HepG2 (cell line): ENCODE measurements around the gene CLHC1. TPM values are rescaled to one million over a fixed set of nuclear protein-coding genes. Genes with fewer than 3 reads are reported as not detected.

ENCODE experiments used
- BHLHE40 ChIP-seq: IDR thresholded peaks from 2 replicates; pipeline ENCODE4 v1.6.1; 2011; ENCODE audit warnings: low read length, improper control_type of control experiment
- GLMP ChIP-seq: sonication (generic); formaldehyde crosslinking; IDR thresholded peaks from 2 replicates; pipeline ENCODE4 v1.9.0; 2021; ENCODE audit warnings: missing genetic modification reagents, mild to moderate bottlenecking, borderline replicate concordance
- HCFC1 ChIP-seq: fragments of 150-350 bp; IDR thresholded peaks from 2 replicates; pipeline ENCODE4 v1.6.1; 2014; ENCODE audit warnings: low read depth, low read length
- HNRNPL ChIP-seq: fragments of 200-400 bp; formaldehyde crosslinking; IDR thresholded peaks from 2 replicates; pipeline ENCODE4 v1.6.1; 2017; ENCODE audit warnings: mild to moderate bottlenecking, low read depth, low read length
- MLXIP ChIP-seq: sonication (generic); formaldehyde crosslinking; IDR thresholded peaks from 2 replicates; pipeline ENCODE4 v1.9.0; 2021; ENCODE audit warnings: missing genetic modification reagents, borderline replicate concordance
- NONO ChIP-seq, 2 experiments: fragments of 450-650 bp in 1 of 2; sonication (generic) in 1 of 2; formaldehyde crosslinking in 1 of 2; IDR thresholded peaks in 1 of 2; conservative IDR thresholded peaks in 1 of 2; 2 replicates each; pipeline versions ENCODE4 v1.6.1 to v1.8.0; 2017 to 2022; ENCODE audit warnings: mild to moderate bottlenecking in 1 of 2, missing genetic modification reagents in 1 of 2, moderate library complexity in 1 of 2
- POLR2G ChIP-seq: fragments of 200-400 bp; formaldehyde crosslinking; IDR thresholded peaks from 2 replicates; pipeline ENCODE4 v1.6.1; 2018; ENCODE audit warnings: mild to moderate bottlenecking, low read depth, low read length, moderate library complexity
- PRPF4 ChIP-seq: fragments of 200-400 bp; formaldehyde crosslinking; IDR thresholded peaks from 2 replicates; pipeline ENCODE4 v1.6.1; 2016; ENCODE audit warnings: low read length, low read depth; ENCODE audit not compliant: poor library complexity, severe bottlenecking
- SRSF1 ChIP-seq: fragments of 200-400 bp; formaldehyde crosslinking; optimal IDR thresholded peaks from 2 replicates; pipeline ENCODE3; 2017; ENCODE audit warnings: mild to moderate bottlenecking, low read depth, low read length, moderate library complexity
- SRY ChIP-seq: sonication (generic); formaldehyde crosslinking; IDR thresholded peaks from 2 replicates; pipeline ENCODE4 v1.8.0; 2022; ENCODE audit warnings: mild to moderate bottlenecking, missing genetic modification reagents
- TARDBP ChIP-seq: sonication (generic); formaldehyde crosslinking; IDR thresholded peaks from 2 replicates; pipeline ENCODE4 v1.8.0; 2022; ENCODE audit warnings: mild to moderate bottlenecking, missing genetic modification reagents
- TBX3 ChIP-seq: fragments of 450-650 bp; IDR thresholded peaks from 2 replicates; pipeline ENCODE4 v1.6.1; 2017; ENCODE audit warnings: antibody characterized with exemption, mild to moderate bottlenecking, inconsistent platforms, borderline replicate concordance
- ZBTB49 ChIP-seq: sonication (generic); formaldehyde crosslinking; IDR thresholded peaks from 2 replicates; pipeline ENCODE4 v1.4.0; 2020; ENCODE audit warnings: missing genetic modification reagents, borderline replicate concordance
- ZNF121 ChIP-seq: sonication (generic); formaldehyde crosslinking; IDR thresholded peaks from 2 replicates; pipeline ENCODE4 v1.5.0; 2020; ENCODE audit warnings: mild to moderate bottlenecking, missing genetic modification reagents
- ZNF20 ChIP-seq: sonication (generic); formaldehyde crosslinking; IDR thresholded peaks from 2 replicates; pipeline ENCODE4 v1.4.0; 2020; ENCODE audit warnings: mild to moderate bottlenecking, moderate library complexity, missing genetic modification reagents
- ZNF274 ChIP-seq: sonication (generic); formaldehyde crosslinking; IDR thresholded peaks from 2 replicates; pipeline ENCODE4 v1.5.1; 2020; ENCODE audit warnings: mild to moderate bottlenecking, missing genetic modification reagents
- ZNF275 ChIP-seq: sonication (generic); formaldehyde crosslinking; IDR thresholded peaks from 2 replicates; pipeline ENCODE4 v1.8.0; 2022; ENCODE audit warnings: missing genetic modification reagents, mild to moderate bottlenecking, inconsistent platforms, borderline replicate concordance
- ZNF33B ChIP-seq: sonication (generic); formaldehyde crosslinking; IDR thresholded peaks from 2 replicates; pipeline ENCODE4 v1.5.1; 2020; ENCODE audit warnings: mild to moderate bottlenecking, missing genetic modification reagents
- ZNF550 ChIP-seq: sonication (generic); formaldehyde crosslinking; IDR thresholded peaks from 2 replicates; pipeline ENCODE4 v1.4.0; 2020; ENCODE audit warnings: mild to moderate bottlenecking, missing genetic modification reagents, borderline replicate concordance
- ZNF557 ChIP-seq: sonication (generic); formaldehyde crosslinking; IDR thresholded peaks from 2 replicates; pipeline ENCODE4 v1.4.0; 2020; ENCODE audit warnings: missing genetic modification reagents
- ZSCAN25 ChIP-seq: sonication (generic); formaldehyde crosslinking; IDR thresholded peaks from 2 replicates; pipeline ENCODE4 v1.8.0; 2022; ENCODE audit warnings: mild to moderate bottlenecking, missing genetic modification reagents
- polyA plus RNA-seq, 8 experiments: library from polyadenylated mRNA; depleted of rRNA in 3 of 8; stranded (reverse) in 7 of 8; unstranded in 1 of 8; fragments of >200 nt; fragmentation: Illumina TruSeq in 4 of 8; extraction: Trizol in 4 of 8; gene quantifications; 2 replicates each; pipeline versions ENCODE4 v1.2.1 to v1.2.3, GENCODE V29; 2011 to 2016; ENCODE audit warnings: low read depth in 4 of 8, missing spikeins in 1 of 8, mixed read lengths in 1 of 8; ENCODE audit not compliant: insufficient read depth in 1 of 8
- total RNA-seq, 5 experiments: library from RNA; depleted of rRNA; stranded (reverse); fragments of >200 nt; fragmentation: Illumina TruSeq; extraction: Trizol; gene quantifications; 2 replicates each; pipeline ENCODE4 v1.2.3, GENCODE V29; 2016; ENCODE audit warnings: low read depth in 1 of 5

Gene CLHC1
- total and polyA plus RNA-seq, 2 of the 13 experiments (the other 11 are each of a cell fraction or from before 2014, with no cell fraction given) = 9.8 to 12.6 TPM

GRCh38 chr2:55232084-55232862 is at the start of gene CLHC1, which contains the start of gene RPS27A (continued):
- no peak for TF ChIP-seq ZBTB49 (CRISPR knock-in tag)
- TF ChIP-seq HNRNPL = 0 out of 2 replicates have a peak, but pooled peaks have one; percentile 61
- peak; percentile 82; the same call in 1 of the 2 replicates for TF ChIP-seq ZNF557 (CRISPR knock-in tag)
- TF ChIP-seq ZNF121 = no peak
- 0 out of 2 replicates have a peak, but pooled peaks have one; percentile 32 for TF ChIP-seq ZNF20 (CRISPR knock-in tag)
- no peak; the same call in 1 of the 2 replicates for TF ChIP-seq GLMP
- peak; percentile 28; the same call in 1 of the 2 replicates for TF ChIP-seq ZSCAN25
- peak; percentile 78; the same call in 1 of the 2 replicates for TF ChIP-seq SRY (CRISPR knock-in tag)
- peak; percentile 76; the same call in 1 of the 2 replicates for TF ChIP-seq TARDBP (CRISPR knock-in tag)
- peak; percentile 80 for TF ChIP-seq ZNF274 (CRISPR knock-in tag)
- peak; percentile 86; the same call in 1 of the 2 replicates for TF ChIP-seq ZNF275 (CRISPR knock-in tag)
- peak; percentile 90; the same call in 1 of the 2 replicates for TF ChIP-seq MLXIP
- no peak for TF ChIP-seq PRPF4
- TF ChIP-seq NONO (IDR thresholded peaks at IDR 0.05) = no peak
- peak; percentile 92 for TF ChIP-seq NONO (CRISPR knock-in tag; conservative IDR thresholded peaks at IDR 0.05)
- TF ChIP-seq TBX3 = 0 out of 2 replicates have a peak, but pooled peaks have one; percentile 28
- 0 out of 2 replicates have a peak, but pooled peaks have one; percentile 41 for TF ChIP-seq BHLHE40
- TF ChIP-seq ZNF550 (CRISPR knock-in tag) = no peak
- peak; percentile 84 for TF ChIP-seq HCFC1
- TF ChIP-seq ZNF33B (CRISPR knock-in tag) = peak; percentile 27; the same call in 1 of the 2 replicates
- peak; percentile 50 for TF ChIP-seq SRSF1
- TF ChIP-seq POLR2G = peak; percentile 95
